ENCODE measurements around the gene ZNF827. TPM values are rescaled to one million over a fixed set of nuclear protein-coding genes. Genes with fewer than 3 reads are reported as not detected.

ZNF827 gene
- total RNA-seq, 4 donors from 2014 or later: 9.3 to 39.4 (median 20.3) TPM

DNA sequence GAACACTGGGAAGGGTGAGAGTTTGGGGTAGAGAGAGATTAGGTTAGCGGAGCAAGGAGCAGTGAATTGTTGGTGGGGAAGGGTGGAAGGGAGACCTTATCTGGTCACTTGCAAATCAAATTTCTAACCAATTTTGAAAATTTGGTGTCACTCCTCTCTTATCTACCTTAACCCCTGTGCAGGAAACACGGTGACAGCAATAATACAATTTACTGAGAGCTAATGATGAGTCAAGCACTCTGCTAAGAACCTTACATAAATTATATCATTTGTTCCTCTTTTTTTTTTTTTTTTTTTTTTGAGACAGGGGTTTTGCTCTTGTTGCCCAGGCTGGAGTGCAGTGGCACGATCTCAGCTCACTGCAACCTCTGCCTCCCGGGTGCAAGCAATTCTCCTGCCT is 142.3 kb downstream of the ZNF827 start:
- Histone ChIP-seq H3K36me3 (no peaks in the 10 kb centered on the region), H3K4me1 (no peaks in the 10 kb centered on the region), H3K27ac (no peak overlapping the region), H3K4me3 (no peak overlapping the region), H3K9me3 (no peaks in the 10 kb centered on the region), H3K27me3 (no peaks in the 10 kb centered on the region)
- WGBS, 2 donors (ENCODE audit: low coverage in 1 of 2): 96 to 100% methylated on average over 2 to 3 of the region's 4 CpGs
- TF ChIP-seq, protein P1, sequence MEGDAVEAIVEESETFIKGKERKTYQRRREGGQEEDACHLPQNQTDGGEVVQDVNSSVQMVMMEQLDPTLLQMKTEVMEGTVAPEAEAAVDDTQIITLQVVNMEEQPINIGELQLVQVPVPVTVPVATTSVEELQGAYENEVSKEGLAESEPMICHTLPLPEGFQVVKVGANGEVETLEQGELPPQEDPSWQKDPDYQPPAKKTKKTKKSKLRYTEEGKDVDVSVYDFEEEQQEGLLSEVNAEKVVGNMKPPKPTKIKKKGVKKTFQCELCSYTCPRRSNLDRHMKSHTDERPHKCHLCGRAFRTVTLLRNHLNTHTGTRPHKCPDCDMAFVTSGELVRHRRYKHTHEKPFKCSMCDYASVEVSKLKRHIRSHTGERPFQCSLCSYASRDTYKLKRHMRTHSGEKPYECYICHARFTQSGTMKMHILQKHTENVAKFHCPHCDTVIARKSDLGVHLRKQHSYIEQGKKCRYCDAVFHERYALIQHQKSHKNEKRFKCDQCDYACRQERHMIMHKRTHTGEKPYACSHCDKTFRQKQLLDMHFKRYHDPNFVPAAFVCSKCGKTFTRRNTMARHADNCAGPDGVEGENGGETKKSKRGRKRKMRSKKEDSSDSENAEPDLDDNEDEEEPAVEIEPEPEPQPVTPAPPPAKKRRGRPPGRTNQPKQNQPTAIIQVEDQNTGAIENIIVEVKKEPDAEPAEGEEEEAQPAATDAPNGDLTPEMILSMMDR (IDR thresholded peaks at IDR 0.05): no peak
- TF ChIP-seq POLR2AphosphoS5 (IDR thresholded peaks at IDR 0.05) (no peak), EP300 (IDR thresholded peaks at IDR 0.05) (no peak), POLR2A (IDR thresholded peaks at IDR 0.05) (no peak)
- no peak for ATAC-seq

- Histone ChIP-seq H3K4me3 (no peak overlapping the region), H3K36me3 (no peaks in the 10 kb centered on the region), H3K9me3 (no peaks in the 10 kb centered on the region), H3K4me1 (no peaks in the 10 kb centered on the region), H3K27me3 (no peaks in the 10 kb centered on the region), H3K27ac (no peak overlapping the region)
- no peak for ATAC-seq
- WGBS, 2 donors (ENCODE audit: low coverage in 1 of 2): 67 to 81% methylated on average over 4 of the region's 4 CpGs
- TF ChIP-seq POLR2A (IDR thresholded peaks at IDR 0.05) (no peak), POLR2AphosphoS5 (IDR thresholded peaks at IDR 0.05) (no peak), EP300 (IDR thresholded peaks at IDR 0.05) (no peak)
- TF ChIP-seq, protein P1 (IDR thresholded peaks at IDR 0.05): no peak
Observed at GRCh38 chr4:145795521-145795920, 143.1 kb downstream of the ZNF827 start.

GRCh38 chr4:145792429-145792828 is 146.2 kb downstream of the ZNF827 start:
- H3K9me3 ChIP-seq: no peaks in the 10 kb centered on the region
- H3K4me3 ChIP-seq: no peak overlapping the region
- TF ChIP-seq POLR2AphosphoS5 (IDR thresholded peaks at IDR 0.05): no peak
- TF ChIP-seq, protein P1 (IDR thresholded peaks at IDR 0.05): no peak
- no peak for TF ChIP-seq EP300 (IDR thresholded peaks at IDR 0.05)
- no peak for TF ChIP-seq POLR2A (IDR thresholded peaks at IDR 0.05)
- WGBS, 2 donors (ENCODE audit: low coverage in 1 of 2): 100% methylated on average over 1 of the region's 5 CpGs; no CpG with 5 or more reads in 1 of the 2 donors
- H3K27me3 ChIP-seq: no peaks in the 10 kb centered on the region
- no peaks in the 10 kb centered on the region for H3K4me1 ChIP-seq
- no peak for ATAC-seq
- no peaks in the 10 kb centered on the region for H3K36me3 ChIP-seq
- H3K27ac ChIP-seq: no peak overlapping the region

- TF ChIP-seq, protein P1 (IDR thresholded peaks at IDR 0.05): no peak
- TF ChIP-seq POLR2A (IDR thresholded peaks at IDR 0.05) (no peak), POLR2AphosphoS5 (IDR thresholded peaks at IDR 0.05) (no peak), EP300 (IDR thresholded peaks at IDR 0.05) (no peak)
- H3K27me3 ChIP-seq: no peaks in the 10 kb centered on the region
- no peak overlapping the region for H3K4me3 ChIP-seq
- no peaks in the 10 kb centered on the region for H3K9me3 ChIP-seq
- H3K36me3 ChIP-seq: no peaks in the 10 kb centered on the region
- WGBS, 2 donors (ENCODE audit: low coverage in 1 of 2): 45 to 50% methylated on average over 2 of the region's 2 CpGs
- ATAC-seq: no peak
- no peaks in the 10 kb centered on the region for H3K4me1 ChIP-seq
- no peak overlapping the region for H3K27ac ChIP-seq
Observed at GRCh38 chr4:145791988-145792387, 146.6 kb downstream of the ZNF827 start.

DNA sequence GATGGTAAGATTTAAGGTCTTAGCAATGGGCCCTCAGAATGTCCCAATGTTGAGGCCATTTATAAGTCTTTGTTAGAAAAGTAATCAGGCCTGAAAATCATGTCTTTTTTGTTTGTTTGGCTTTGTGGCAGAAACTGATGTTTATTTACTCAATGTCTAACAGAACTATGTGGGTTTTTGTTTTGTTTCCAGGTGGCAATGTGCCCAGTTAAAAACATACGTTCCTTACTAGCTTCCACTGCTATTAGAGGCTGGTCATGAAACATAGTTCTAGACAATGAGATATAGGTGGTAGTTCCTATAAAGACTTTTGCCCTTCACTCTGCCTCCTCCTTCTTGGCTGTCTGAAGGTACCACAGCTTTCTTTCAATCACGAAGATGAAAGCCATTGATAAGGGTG is 149.9 kb downstream of the ZNF827 start:
- Histone ChIP-seq H3K4me3 (no peak overlapping the region), H3K9me3 (no peaks in the 10 kb centered on the region), H3K27me3 (no peaks in the 10 kb centered on the region), H3K4me1 (peaks cover 0 to 6% (median 0%) of the 10 kb centered on the region in 3 donors), H3K27ac (no peak overlapping the region), H3K36me3 (no peaks in the 10 kb centered on the region)
- no peak for ATAC-seq
- WGBS, 2 donors (ENCODE audit: low coverage in 1 of 2): 62 to 67% methylated on average over 2 of the region's 2 CpGs
- TF ChIP-seq POLR2A (IDR thresholded peaks at IDR 0.05) (no peak), EP300 (IDR thresholded peaks at IDR 0.05) (no peak)

Data from gastroesophageal sphincter (tissue), 4 donors.